ENCODE data around the gene YLPM1. TPM values are rescaled to one million over a fixed set of nuclear protein-coding genes. Genes with fewer than 3 reads are reported as not detected.
A peak's percentile ranks its signal among the peaks of the same experiment; 100 is the strongest.

The YLPM1 gene
- total RNA-seq, 1 donor from 2014 or later = 33.5 TPM

DNA sequence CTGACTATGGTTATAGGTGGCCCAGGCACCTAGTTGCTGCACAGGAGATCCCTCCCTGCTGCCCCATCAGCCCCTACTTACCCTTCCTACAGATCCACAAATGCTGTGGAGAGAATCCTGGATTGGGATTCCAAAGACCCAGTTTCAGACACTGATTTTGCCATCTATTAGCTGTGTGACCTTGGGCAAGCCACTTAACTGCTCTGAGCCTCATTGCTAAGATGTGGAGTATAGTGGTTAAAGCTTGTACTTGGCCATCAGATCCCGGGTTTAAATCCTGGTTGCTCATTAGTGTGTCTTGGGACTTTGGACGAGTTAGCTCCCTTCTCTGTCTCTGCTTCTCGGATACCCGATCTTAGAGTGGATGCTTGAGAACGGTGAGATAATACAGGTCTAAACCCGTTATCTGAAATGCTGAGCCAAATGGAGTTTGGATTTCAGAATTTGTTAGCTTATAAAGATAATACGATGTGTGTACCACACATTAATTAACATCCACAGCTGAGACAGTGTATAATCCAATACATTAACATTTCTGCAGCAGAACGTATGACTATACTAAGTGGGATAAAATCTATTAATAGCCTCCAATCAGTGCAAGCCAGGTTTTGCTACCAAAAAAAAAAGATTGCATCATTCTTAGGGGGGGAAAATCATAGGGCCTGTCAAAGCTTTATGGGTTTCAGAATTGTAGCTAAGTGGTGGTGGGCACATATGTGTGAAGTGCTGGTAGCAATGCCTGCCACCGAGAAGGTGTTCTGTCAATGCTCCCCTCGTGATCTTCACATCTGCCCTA lies 96.8 kb downstream of the YLPM1 start:
- Histone ChIP-seq H3K4me3 (ENCODE audit: low read depth, low read length) (no peak overlapping the region), H3K27me3 (ENCODE audit: control insufficient read depth, insufficient read depth, low read length) (peaks cover 4% of the 10 kb centered on the region), H3K36me3 (ENCODE audit: control insufficient read depth, insufficient read depth, low read length) (no peaks in the 10 kb centered on the region)
- TF ChIP-seq, protein P1, sequence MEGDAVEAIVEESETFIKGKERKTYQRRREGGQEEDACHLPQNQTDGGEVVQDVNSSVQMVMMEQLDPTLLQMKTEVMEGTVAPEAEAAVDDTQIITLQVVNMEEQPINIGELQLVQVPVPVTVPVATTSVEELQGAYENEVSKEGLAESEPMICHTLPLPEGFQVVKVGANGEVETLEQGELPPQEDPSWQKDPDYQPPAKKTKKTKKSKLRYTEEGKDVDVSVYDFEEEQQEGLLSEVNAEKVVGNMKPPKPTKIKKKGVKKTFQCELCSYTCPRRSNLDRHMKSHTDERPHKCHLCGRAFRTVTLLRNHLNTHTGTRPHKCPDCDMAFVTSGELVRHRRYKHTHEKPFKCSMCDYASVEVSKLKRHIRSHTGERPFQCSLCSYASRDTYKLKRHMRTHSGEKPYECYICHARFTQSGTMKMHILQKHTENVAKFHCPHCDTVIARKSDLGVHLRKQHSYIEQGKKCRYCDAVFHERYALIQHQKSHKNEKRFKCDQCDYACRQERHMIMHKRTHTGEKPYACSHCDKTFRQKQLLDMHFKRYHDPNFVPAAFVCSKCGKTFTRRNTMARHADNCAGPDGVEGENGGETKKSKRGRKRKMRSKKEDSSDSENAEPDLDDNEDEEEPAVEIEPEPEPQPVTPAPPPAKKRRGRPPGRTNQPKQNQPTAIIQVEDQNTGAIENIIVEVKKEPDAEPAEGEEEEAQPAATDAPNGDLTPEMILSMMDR (IDR thresholded peaks at IDR 0.05; ENCODE audit: insufficient read depth, low read length, poor library complexity, severe bottlenecking) = no peak
- no peak for DNase-seq (ENCODE audit: low read depth)

DNA sequence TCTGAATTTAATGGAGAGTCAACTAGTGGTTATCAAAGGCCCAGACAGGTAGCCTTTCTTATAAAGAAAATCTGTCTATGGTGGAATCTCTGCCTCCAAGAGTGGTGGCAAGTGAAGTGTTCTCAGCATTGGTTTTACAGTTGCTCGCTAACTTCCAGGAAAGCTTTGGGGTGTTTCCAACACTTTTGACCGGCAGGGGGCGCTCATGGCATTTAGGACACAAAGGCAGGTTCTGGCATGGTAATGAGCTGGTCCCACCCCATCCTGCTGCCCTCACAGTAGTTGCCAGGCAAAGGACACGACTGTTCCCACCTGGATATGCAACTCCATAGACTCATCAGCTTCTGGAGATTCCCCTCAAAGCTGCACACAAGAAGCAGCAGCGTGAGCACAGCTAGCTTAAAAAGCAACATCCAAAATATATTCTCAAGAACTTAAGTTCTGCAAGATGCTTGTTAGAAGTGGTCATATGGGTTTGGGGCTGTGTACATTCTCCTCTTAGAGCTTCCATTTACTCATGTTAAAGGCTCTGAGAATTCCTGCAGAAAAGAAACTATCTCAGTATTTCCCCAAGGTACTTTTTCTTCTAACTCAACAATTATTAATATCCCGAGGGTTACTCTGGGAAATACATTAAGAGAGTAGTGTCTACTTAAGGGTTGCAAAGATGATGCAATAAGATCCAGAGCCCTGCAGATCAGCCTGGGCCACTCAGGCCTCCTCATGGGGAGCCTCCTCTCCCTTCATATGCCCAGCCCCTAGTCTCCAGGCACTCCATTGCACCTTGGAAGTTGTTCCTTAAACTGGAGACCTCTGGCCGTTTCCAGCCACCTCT lies 98.0 kb downstream of the YLPM1 start:
- DNase-seq (ENCODE audit: low read depth) = peak; percentile 44
- H3K27me3 ChIP-seq (ENCODE audit: control insufficient read depth, insufficient read depth, low read length) = peaks cover 4% of the 10 kb centered on the region
- H3K4me3 ChIP-seq (ENCODE audit: low read depth, low read length) = no peak overlapping the region
- H3K36me3 ChIP-seq (ENCODE audit: control insufficient read depth, insufficient read depth, low read length) = no peaks in the 10 kb centered on the region
- TF ChIP-seq, protein P1 (IDR thresholded peaks at IDR 0.05; ENCODE audit: insufficient read depth, low read length, poor library complexity, severe bottlenecking) = peak; percentile 86

DNA sequence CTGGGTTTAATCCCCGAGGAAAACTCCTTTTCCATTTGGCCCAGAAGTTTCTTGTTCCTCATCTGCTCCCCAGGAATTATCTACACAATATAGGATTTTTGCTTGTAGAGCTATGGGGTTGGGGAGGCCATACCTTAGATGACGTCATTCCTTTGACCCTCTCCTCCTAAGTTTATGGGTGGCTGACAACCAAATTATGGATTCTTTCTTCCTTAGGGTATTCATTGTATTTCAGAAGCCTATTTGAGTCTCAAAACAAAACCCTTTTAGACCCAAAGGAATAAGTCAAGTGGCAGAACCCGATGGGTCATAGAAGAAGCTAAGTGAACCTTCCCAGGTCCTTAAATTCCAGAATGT lies 98.6 kb downstream of the YLPM1 start:
- peaks cover 4% of the 10 kb centered on the region for H3K27me3 ChIP-seq (ENCODE audit: control insufficient read depth, insufficient read depth, low read length)
- H3K36me3 ChIP-seq (ENCODE audit: control insufficient read depth, insufficient read depth, low read length) = no peaks in the 10 kb centered on the region
- H3K4me3 ChIP-seq (ENCODE audit: low read depth, low read length) = no peak overlapping the region
- no peak for DNase-seq (ENCODE audit: low read depth)
- TF ChIP-seq, protein P1 (IDR thresholded peaks at IDR 0.05; ENCODE audit: insufficient read depth, low read length, poor library complexity, severe bottlenecking) = no peak

DNA sequence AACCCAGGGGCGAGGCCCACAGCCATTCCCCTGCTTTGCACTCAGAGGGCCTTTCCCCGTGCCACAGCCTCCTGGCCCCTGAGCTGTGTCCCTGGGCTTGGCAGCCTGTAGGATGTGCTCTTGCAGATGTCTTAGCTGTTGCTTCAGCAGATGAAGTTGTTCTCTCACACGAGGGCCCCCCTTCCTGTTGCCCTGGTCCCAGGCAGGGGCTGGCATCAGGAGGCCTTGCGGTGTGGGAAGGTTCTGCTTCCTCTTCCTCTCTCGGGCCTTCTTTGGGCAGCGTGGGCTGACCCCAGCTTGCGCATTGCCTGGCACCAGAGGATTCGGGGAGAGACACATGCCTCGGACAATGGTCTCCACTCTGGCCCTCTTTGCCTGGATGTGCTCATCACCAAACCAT lies 100.2 kb downstream of the YLPM1 start:
- no peak overlapping the region for H3K4me3 ChIP-seq (ENCODE audit: low read depth, low read length)
- DNase-seq (ENCODE audit: low read depth) = no peak
- TF ChIP-seq, protein P1 (IDR thresholded peaks at IDR 0.05; ENCODE audit: insufficient read depth, low read length, poor library complexity, severe bottlenecking) = no peak
- no peaks in the 10 kb centered on the region for H3K36me3 ChIP-seq (ENCODE audit: control insufficient read depth, insufficient read depth, low read length)
- peaks cover 6% of the 10 kb centered on the region for H3K27me3 ChIP-seq (ENCODE audit: control insufficient read depth, insufficient read depth, low read length)

DNA sequence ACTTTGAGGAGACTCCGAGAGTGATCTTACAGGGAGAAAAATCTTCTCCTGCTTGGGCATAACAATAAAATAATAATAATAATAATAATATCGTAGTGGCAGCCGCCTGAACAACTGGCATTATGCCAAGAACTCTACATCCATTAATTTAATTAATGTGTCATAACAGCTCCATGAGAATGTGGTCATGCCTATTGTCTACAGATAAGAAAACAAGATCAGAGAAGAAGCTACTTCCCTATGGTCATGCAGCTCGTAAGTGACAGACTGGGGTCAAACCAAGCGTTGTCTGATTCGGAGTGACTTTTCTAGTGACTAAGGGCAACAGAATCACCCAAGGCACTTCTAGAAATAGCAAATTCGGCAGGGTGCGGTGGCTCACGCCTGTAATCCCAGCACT lies 101.1 kb downstream of the YLPM1 start:
- Histone ChIP-seq H3K4me3 (ENCODE audit: low read depth, low read length) (no peak overlapping the region), H3K36me3 (ENCODE audit: control insufficient read depth, insufficient read depth, low read length) (no peaks in the 10 kb centered on the region), H3K27me3 (ENCODE audit: control insufficient read depth, insufficient read depth, low read length) (peaks cover 6% of the 10 kb centered on the region)
- TF ChIP-seq, protein P1 (IDR thresholded peaks at IDR 0.05; ENCODE audit: insufficient read depth, low read length, poor library complexity, severe bottlenecking) = no peak
- no peak for DNase-seq (ENCODE audit: low read depth)
